Erythroblast (primary cell): ENCODE data around the gene CCDC106.

Source experiments
- GATA1 ChIP-seq: IDR thresholded peaks from 2 replicates; pipeline ENCODE4 v1.6.1; 2011; ENCODE audit warnings: low read depth, mild to moderate bottlenecking, control low read depth, low read length, moderate library complexity
- POLR2A ChIP-seq: IDR thresholded peaks from 2 replicates; pipeline ENCODE4 v1.6.1; 2011; ENCODE audit warnings: mild to moderate bottlenecking, low read length

GRCh38 chr19:55652311-55653128, 4.5 kb downstream of the CCDC106 start:
- TF ChIP-seq POLR2A = no peak
- no peak for TF ChIP-seq GATA1
